SK-N-MC (cell line): Measurements from ENCODE around the gene NTRK2.

ENCODE experiments used
- EZH2 ChIP-seq: fragments of 200-600 bp; sonication (generic); IDR thresholded peaks from one replicate; pipeline ENCODE4 v1.6.1; 2017; ENCODE audit warnings: antibody characterized with exemption
- FOXP2 ChIP-seq: optimal IDR thresholded peaks from 2 replicates; pipeline ENCODE3; 2011; ENCODE audit warnings: mild to moderate bottlenecking, moderate library complexity; ENCODE audit not compliant: insufficient read depth; ENCODE audit errors: extremely low read length, control extremely low read depth
- POLR2AphosphoS5 ChIP-seq: IDR thresholded peaks from 2 replicates; pipeline ENCODE4 v1.6.1; 2012; ENCODE audit warnings: mild to moderate bottlenecking, low read depth, low read length, borderline replicate concordance

DNA sequence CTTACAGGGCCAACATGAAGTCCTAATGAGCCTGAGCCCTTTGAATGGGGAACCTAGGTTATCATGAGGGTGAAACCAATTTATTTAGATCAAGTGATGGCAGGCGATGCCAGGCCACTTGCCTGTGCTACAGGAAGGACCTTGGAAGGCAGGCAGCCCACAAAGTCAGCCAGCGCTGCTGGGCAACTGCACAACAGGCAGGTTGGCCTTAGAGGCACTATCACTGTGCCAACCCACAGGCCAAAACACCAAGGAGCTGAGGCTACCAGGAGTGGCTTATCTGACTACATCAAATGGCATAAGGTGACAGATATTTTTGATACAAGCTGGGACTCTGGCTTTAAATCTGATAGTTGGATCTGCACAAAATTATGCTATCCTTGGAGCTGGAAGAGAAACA, 319.1 kb downstream of the NTRK2 start:
- TF ChIP-seq POLR2AphosphoS5 (no peak), EZH2 (no peak), FOXP2 (no peak)
